ENCODE measurements around the gene DRP2.

GRCh38 chrX:101263766-101264165 is 44.2 kb downstream of the DRP2 start:
- TF ChIP-seq CTCF (IDR thresholded peaks at IDR 0.05; ENCODE audit: low read depth, low read length) (no peak), EZH2phosphoT487 (IDR thresholded peaks at IDR 0.05; ENCODE audit: low read depth) (no peak)
